NT2/D1 (cell line): Measurements from ENCODE around the gene ASB6.

Experiments
- DNase-seq: peaks from one replicate; pipeline ENCODE4 v3.0.0-alpha.2; 2011; ENCODE audit warnings: low read depth, low spot score
- H3K27me3 ChIP-seq: 2 replicates; pipeline ENCODE4 v1.6.0; 2011; ENCODE audit warnings: mild to moderate bottlenecking; ENCODE audit not compliant: insufficient read length, insufficient read depth
- H3K36me3 ChIP-seq: 2 replicates; pipeline ENCODE4 v1.6.1; 2011; ENCODE audit warnings: mild to moderate bottlenecking, low read length, mixed read lengths; ENCODE audit not compliant: insufficient read depth, insufficient read length
- H3K4me1 ChIP-seq: 2 replicates; pipeline ENCODE4 v1.5.1; 2011; ENCODE audit not compliant: insufficient read depth, insufficient read length
- H3K4me3 ChIP-seq: 2 replicates; pipeline ENCODE4 v1.5.1; 2011; ENCODE audit warnings: low read depth; ENCODE audit not compliant: insufficient read length
- H3K9ac ChIP-seq: 2 replicates; pipeline ENCODE4 v1.6.0; 2011; ENCODE audit warnings: low read depth; ENCODE audit not compliant: insufficient read length
- H3K9me3 ChIP-seq: 2 replicates; pipeline ENCODE4 v1.5.1; 2011; ENCODE audit warnings: mild to moderate bottlenecking, low read length; ENCODE audit not compliant: insufficient read depth
- SUZ12 ChIP-seq: IDR thresholded peaks from 2 replicates; pipeline ENCODE4 v1.6.1; 2011; ENCODE audit not compliant: insufficient read length, insufficient read depth; ENCODE audit errors: extremely low read depth
- YY1 ChIP-seq: IDR thresholded peaks from 2 replicates; pipeline ENCODE4 v1.6.1; 2011; ENCODE audit not compliant: insufficient read length, insufficient read depth
- ZNF274 ChIP-seq: IDR thresholded peaks from 2 replicates; pipeline ENCODE4 v1.6.1; 2011; ENCODE audit warnings: mild to moderate bottlenecking, low read depth, low read length

The ASB6 gene

GRCh38 chr9:129633848-129634247, 8.1 kb downstream of the ASB6 start:
- Histone ChIP-seq H3K9ac (no peak overlapping the region), H3K27me3 (no peaks in the 10 kb centered on the region), H3K36me3 (peaks cover 88% of the 10 kb centered on the region), H3K4me3 (no peak overlapping the region), H3K4me1 (peaks cover 13% of the 10 kb centered on the region), H3K9me3 (no peaks in the 10 kb centered on the region)
- DNase-seq = no peak
- TF ChIP-seq ZNF274 (no peak), YY1 (no peak), SUZ12 (no peak)

DNA sequence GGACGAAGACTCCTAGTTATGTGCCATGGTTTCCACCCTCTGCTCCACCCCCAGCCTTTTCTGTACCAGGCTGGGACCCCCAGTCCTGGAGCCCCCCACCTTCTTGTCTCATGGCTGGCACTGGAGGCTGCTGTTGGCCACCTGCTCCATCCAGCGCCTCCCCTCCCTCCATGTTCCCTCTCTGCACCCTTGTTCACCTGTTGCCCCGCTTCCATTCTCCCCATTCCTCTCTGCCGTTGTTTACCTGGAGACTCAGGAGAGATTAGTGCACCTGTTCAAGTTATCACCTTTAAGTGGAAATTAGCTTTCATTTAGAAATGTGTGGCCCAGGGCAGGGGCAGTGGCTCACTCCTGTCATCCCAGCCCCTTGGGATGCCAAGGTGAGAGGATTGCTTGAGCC, 8.7 kb downstream of the ASB6 start:
- no peaks in the 10 kb centered on the region for H3K9me3 ChIP-seq
- DNase-seq = no peak
- H3K9ac ChIP-seq = no peak overlapping the region
- no peak overlapping the region for H3K4me3 ChIP-seq
- TF ChIP-seq SUZ12 (no peak), YY1 (no peak), ZNF274 (no peak)
- H3K36me3 ChIP-seq = peaks cover 88% of the 10 kb centered on the region
- no peaks in the 10 kb centered on the region for H3K27me3 ChIP-seq
- H3K4me1 ChIP-seq = peaks cover 13% of the 10 kb centered on the region

DNA sequence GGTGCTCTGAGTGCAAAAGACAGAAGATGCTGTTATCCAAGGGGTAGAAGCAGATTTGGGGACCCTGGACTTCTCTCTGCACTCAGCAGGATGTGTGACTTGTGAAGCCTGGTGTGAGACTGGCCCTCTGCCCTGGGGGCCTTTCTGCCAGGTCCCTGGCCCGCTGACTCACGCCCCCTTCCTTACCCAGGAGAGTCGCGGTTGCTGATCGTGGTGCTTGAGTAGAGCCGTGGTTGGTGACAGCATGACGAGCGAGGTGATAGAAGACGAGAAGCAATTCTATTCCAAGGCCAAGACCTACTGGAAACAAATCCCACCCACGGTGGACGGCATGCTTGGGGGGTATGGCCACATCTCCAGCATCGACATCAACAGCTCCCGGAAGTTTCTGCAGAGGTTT, 9.5 kb downstream of the ASB6 start:
- TF ChIP-seq YY1 (no peak), ZNF274 (no peak), SUZ12 (no peak)
- Histone ChIP-seq H3K27me3 (no peaks in the 10 kb centered on the region), H3K9me3 (no peaks in the 10 kb centered on the region), H3K4me1 (peaks cover 20% of the 10 kb centered on the region), H3K9ac (no peak overlapping the region), H3K4me3 (no peak overlapping the region), H3K36me3 (peaks cover 88% of the 10 kb centered on the region)
- DNase-seq = no peak

GRCh38 chr9:129631674-129632129, 10.2 kb downstream of the ASB6 start:
- peaks cover 82% of the 10 kb centered on the region for H3K36me3 ChIP-seq
- H3K4me1 ChIP-seq = peaks cover 20% of the 10 kb centered on the region
- H3K27me3 ChIP-seq = no peaks in the 10 kb centered on the region
- H3K9ac ChIP-seq = no peak overlapping the region
- TF ChIP-seq YY1 = no peak
- H3K4me3 ChIP-seq = no peak overlapping the region
- no peaks in the 10 kb centered on the region for H3K9me3 ChIP-seq
- no peak for DNase-seq

GRCh38 chr9:129630967-129631673, 10.8 kb downstream of the ASB6 start:
- peaks cover 80% of the 10 kb centered on the region for H3K36me3 ChIP-seq

GRCh38 chr9:129629251-129629820, 12.6 kb downstream of the ASB6 start:
- Histone ChIP-seq H3K4me3 (no peak overlapping the region), H3K4me1 (peaks cover 20% of the 10 kb centered on the region), H3K9ac (no peak overlapping the region), H3K36me3 (peaks cover 66% of the 10 kb centered on the region), H3K27me3 (no peaks in the 10 kb centered on the region), H3K9me3 (no peaks in the 10 kb centered on the region)
- TF ChIP-seq YY1 (no peak), SUZ12 (no peak), ZNF274 (no peak)
- no peak for DNase-seq

More at GRCh38 chr9:129630967-129631673, 10.8 kb downstream of the ASB6 start:
- Histone ChIP-seq H3K4me1 (peaks cover 20% of the 10 kb centered on the region), H3K9me3 (no peaks in the 10 kb centered on the region), H3K9ac (peak overlapping the region; percentile 17), H3K27me3 (no peaks in the 10 kb centered on the region), H3K4me3 (no peak overlapping the region)
- DNase-seq = no peak
- TF ChIP-seq ZNF274 (no peak), SUZ12 (no peak)

GRCh38 chr9:129628709-129629108, 13.2 kb downstream of the ASB6 start:
- no peaks in the 10 kb centered on the region for H3K27me3 ChIP-seq
- no peak overlapping the region for H3K9ac ChIP-seq
- peaks cover 61% of the 10 kb centered on the region for H3K36me3 ChIP-seq
- TF ChIP-seq ZNF274 = no peak
- TF ChIP-seq SUZ12 = no peak
- no peak for TF ChIP-seq YY1
- H3K4me3 ChIP-seq = no peak overlapping the region
- H3K4me1 ChIP-seq = peaks cover 20% of the 10 kb centered on the region
- no peaks in the 10 kb centered on the region for H3K9me3 ChIP-seq
- DNase-seq = no peak
